ENCODE measurements around the gene LPCAT1. TPM values are rescaled to one million over a fixed set of nuclear protein-coding genes. Genes with fewer than 3 reads are reported as not detected.

The LPCAT1 gene
- total and polyA plus RNA-seq, 2 of the 4 experiments (the other 2 are of a cell fraction) = 17.7 to 33.6 TPM

DNA sequence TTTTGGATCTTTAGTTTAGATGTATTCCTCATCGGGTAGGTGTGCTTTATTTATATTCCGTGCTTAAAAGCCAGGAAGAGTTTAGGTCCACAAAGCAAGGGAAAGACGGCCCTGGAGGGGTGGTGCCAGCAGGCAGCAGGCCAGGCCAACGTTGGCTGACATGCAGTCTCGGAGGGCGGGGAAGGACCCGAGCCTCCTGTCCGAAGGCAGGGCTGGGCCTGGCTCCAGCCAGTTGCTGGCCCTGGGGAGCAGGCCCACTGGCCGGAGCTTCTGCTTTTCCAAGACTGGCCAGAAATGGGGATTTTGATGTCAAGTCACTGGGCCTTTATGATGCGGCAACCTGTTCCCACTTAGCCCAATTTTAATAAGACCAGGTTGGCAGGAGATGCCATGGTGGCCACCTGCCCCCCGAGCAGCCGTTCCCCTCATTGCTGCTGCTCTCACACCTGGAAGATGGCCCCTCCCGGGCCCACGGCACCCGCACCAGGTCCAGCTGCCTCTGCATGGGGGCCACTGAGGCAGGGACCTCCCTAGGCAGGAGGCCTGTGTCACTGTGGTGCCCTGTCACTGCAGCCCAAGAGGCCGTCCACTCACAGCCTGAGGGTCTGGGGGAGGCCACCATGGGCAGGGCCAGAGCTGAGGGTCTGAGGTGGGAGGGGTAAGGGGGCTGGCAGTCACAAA lies 23.2 kb downstream of the LPCAT1 start:
- Histone ChIP-seq H2AK9ac (replicated peaks; ENCODE audit: low read depth, low read length, poor library complexity) (no peak overlapping the region), H3K4ac (ENCODE audit: low read depth, low read length) (no peak overlapping the region), H2BK120ac (ENCODE audit: low read depth, low read length) (no peak overlapping the region), H3K27me3 (ENCODE audit: control insufficient read depth, insufficient read depth, low read length) (no peaks in the 10 kb centered on the region), H3K4me2 (ENCODE audit: low read depth, low read length) (no peak overlapping the region), H2AK5ac (ENCODE audit: low read depth, low read length) (no peak overlapping the region), H3K14ac (replicated peaks; ENCODE audit: low read depth, low read length) (no peak overlapping the region), H3K23ac (ENCODE audit: low read depth, low read length) (no peak overlapping the region), H3K9me3 (ENCODE audit: control insufficient read depth, insufficient read depth, low read length) (no peaks in the 10 kb centered on the region), H3K79me1 (ENCODE audit: low read depth in 1 of 2, low read length in 2 of 2) (peaks cover 26 to 61% of the 10 kb centered on the region in 2 experiments), H4K20me1 (ENCODE audit: insufficient read depth, low read length) (peaks cover 94% of the 10 kb centered on the region), H2BK20ac (ENCODE audit: low read depth, low read length) (no peak overlapping the region), H2BK5ac (ENCODE audit: low read depth, low read length, poor library complexity, severe bottlenecking) (no peak overlapping the region), H3K9ac (ENCODE audit: low read depth, low read length) (no peak overlapping the region), H2AFZ (replicated peaks; ENCODE audit: low read length, poor library complexity) (no peak overlapping the region), H3K18ac (ENCODE audit: low read depth, low read length) (no peak overlapping the region), H3K56ac (ENCODE audit: extremely low read depth, insufficient read depth, low read length) (no peak overlapping the region), H3K4me1 (ENCODE audit: control insufficient read depth, insufficient read depth, low read length) (peaks cover 2% of the 10 kb centered on the region; the same call in 1 of the 2 replicates), H4K8ac (ENCODE audit: low read depth in 2 of 2, low read length in 2 of 2) (no peak overlapping the region), H3K9me1 (ENCODE audit: insufficient read depth, low read length) (peaks cover 19% of the 10 kb centered on the region), H3K27ac (ENCODE audit: insufficient read depth, low read length) (no peak overlapping the region), H4K5ac (ENCODE audit: low read depth, low read length) (no peak overlapping the region), H3K4me3 (ENCODE audit: insufficient read depth, low read depth, low read length) (no peak overlapping the region), H3K36me3 (ENCODE audit: control insufficient read depth, insufficient read depth, low read length) (peaks cover 19% of the 10 kb centered on the region), H2BK15ac (ENCODE audit: low read depth, low read length) (no peak overlapping the region), H4K91ac (ENCODE audit: insufficient read depth, low read depth, low read length) (no peak overlapping the region)
- ATAC-seq (ENCODE audit: low read depth) (no peak), DNase-seq (no peak)
- dilution Hi-C loops (cut with HindIII; ENCODE audit: low sequenced_read_pairs, unreplicated experiment) = no loop called here
- in situ Hi-C loops (cut with MboI; ENCODE audit: low sequenced_read_pairs) = no loop called here
- CTCF ChIA-PET = no interaction called here
- no TSS peak for BruUV-seq (replicated peaks)
- TF ChIP-seq MAFK (IDR thresholded peaks at IDR 0.05; ENCODE audit: low read depth, low read length) (no peak), BHLHE40 (IDR thresholded peaks at IDR 0.05; ENCODE audit: low read depth, low read length) (no peak), SMC3 (IDR thresholded peaks at IDR 0.05; ENCODE audit: low read depth, low read length) (no peak), MAZ (IDR thresholded peaks at IDR 0.05; ENCODE audit: borderline replicate concordance, low read depth, low read length) (no peak), MXI1 (IDR thresholded peaks at IDR 0.05; ENCODE audit: borderline replicate concordance, low read depth, low read length) (no peak), ELK1 (IDR thresholded peaks at IDR 0.05; ENCODE audit: borderline replicate concordance, low read depth, low read length) (no peak), FOS (IDR thresholded peaks at IDR 0.05; ENCODE audit: low read depth, low read length) (no peak), NFE2L2 (IDR thresholded peaks at IDR 0.05; ENCODE audit: low read depth, low read length) (no peak), CEBPB (IDR thresholded peaks at IDR 0.05; ENCODE audit: low read depth, low read length) (no peak), RAD21 (IDR thresholded peaks at IDR 0.05; ENCODE audit: low read length) (no peak), RFX5 (IDR thresholded peaks at IDR 0.05; ENCODE audit: low read depth, low read length) (no peak), RCOR1 (IDR thresholded peaks at IDR 0.05; ENCODE audit: insufficient replicate concordance, low read length) (no peak), POLR2A (IDR thresholded peaks at IDR 0.05; ENCODE audit: low read depth, low read length) (no peak), CHD1 (IDR thresholded peaks at IDR 0.05; ENCODE audit: low read depth, low read length) (no peak)
- TF ChIP-seq, protein P1, sequence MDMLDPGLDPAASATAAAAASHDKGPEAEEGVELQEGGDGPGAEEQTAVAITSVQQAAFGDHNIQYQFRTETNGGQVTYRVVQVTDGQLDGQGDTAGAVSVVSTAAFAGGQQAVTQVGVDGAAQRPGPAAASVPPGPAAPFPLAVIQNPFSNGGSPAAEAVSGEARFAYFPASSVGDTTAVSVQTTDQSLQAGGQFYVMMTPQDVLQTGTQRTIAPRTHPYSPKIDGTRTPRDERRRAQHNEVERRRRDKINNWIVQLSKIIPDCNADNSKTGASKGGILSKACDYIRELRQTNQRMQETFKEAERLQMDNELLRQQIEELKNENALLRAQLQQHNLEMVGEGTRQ (IDR thresholded peaks at IDR 0.05; ENCODE audit: low read depth, low read length) = no peak
- TF ChIP-seq, protein P2, sequence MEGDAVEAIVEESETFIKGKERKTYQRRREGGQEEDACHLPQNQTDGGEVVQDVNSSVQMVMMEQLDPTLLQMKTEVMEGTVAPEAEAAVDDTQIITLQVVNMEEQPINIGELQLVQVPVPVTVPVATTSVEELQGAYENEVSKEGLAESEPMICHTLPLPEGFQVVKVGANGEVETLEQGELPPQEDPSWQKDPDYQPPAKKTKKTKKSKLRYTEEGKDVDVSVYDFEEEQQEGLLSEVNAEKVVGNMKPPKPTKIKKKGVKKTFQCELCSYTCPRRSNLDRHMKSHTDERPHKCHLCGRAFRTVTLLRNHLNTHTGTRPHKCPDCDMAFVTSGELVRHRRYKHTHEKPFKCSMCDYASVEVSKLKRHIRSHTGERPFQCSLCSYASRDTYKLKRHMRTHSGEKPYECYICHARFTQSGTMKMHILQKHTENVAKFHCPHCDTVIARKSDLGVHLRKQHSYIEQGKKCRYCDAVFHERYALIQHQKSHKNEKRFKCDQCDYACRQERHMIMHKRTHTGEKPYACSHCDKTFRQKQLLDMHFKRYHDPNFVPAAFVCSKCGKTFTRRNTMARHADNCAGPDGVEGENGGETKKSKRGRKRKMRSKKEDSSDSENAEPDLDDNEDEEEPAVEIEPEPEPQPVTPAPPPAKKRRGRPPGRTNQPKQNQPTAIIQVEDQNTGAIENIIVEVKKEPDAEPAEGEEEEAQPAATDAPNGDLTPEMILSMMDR (conservative IDR thresholded peaks at IDR 0.05; ENCODE audit: low read depth, low read length) = no peak
- intact Hi-C loops (cut with micrococcal nuclease) = no loop called here
- WGBS, 2 experiments (ENCODE audit: extremely low coverage in 2 of 2, insufficient read length in 1 of 2) = 67% methylated on average over 9 of the region's 16 CpGs; no CpG with 5 or more reads in 1 of the 2 experiments
- POLR2A ChIA-PET (ENCODE audit: unreplicated experiment) = no interaction called here

Measured in IMR-90 (cell line).